ENCODE data around the gene PRKCA.

GRCh38 chr17:66364990-66365490 is 62.6 kb downstream of the PRKCA start:
- no peak for TF ChIP-seq CTCF (IDR thresholded peaks at IDR 0.05)
- no peak for TF ChIP-seq POLR2A (IDR thresholded peaks at IDR 0.05)
